ENCODE measurements around the gene IQCH.
A peak's percentile ranks its signal among the peaks of the same experiment; 100 is the strongest.

DNA sequence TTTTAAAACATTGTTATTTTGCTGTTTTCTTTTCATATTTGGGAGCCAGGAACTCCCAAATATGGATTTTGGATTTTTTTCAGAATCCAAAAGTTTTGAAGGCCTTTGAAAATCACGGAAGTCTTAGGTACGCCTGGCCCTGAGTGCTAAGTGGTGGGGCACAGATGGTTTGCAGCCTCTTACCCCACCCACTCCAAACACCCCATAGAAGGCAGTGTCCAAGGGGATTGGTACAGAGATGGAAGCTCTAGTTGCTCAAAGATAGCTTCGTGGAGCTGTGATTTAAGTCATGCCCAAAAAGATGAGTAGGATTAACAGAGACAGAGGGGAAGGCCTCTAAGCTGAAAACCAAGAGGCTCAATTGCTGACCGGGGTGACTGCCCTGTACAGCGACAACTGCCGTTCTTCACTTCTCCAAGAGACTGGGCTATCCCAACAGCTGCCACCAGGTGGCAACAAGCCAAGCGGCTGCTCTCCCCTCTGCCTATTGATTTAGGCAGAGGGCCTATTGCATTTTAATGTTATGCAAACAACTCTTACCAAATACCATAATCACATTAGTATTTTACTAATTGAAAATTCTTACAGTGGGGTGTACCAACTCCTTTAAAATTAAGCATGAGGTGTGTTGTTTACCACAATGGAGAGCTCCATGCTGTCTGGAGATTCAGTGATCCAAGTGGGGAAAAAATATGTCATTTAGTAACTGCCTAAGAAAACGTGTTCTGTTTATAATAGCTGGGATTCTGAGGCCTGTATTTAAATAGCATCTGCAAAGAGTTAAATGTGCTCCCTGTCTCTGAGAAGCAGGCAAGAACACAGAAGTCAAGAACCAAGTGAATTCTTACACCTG, 202.3 kb downstream of the IQCH start:
- TF ChIP-seq, protein P1, sequence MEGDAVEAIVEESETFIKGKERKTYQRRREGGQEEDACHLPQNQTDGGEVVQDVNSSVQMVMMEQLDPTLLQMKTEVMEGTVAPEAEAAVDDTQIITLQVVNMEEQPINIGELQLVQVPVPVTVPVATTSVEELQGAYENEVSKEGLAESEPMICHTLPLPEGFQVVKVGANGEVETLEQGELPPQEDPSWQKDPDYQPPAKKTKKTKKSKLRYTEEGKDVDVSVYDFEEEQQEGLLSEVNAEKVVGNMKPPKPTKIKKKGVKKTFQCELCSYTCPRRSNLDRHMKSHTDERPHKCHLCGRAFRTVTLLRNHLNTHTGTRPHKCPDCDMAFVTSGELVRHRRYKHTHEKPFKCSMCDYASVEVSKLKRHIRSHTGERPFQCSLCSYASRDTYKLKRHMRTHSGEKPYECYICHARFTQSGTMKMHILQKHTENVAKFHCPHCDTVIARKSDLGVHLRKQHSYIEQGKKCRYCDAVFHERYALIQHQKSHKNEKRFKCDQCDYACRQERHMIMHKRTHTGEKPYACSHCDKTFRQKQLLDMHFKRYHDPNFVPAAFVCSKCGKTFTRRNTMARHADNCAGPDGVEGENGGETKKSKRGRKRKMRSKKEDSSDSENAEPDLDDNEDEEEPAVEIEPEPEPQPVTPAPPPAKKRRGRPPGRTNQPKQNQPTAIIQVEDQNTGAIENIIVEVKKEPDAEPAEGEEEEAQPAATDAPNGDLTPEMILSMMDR (conservative IDR thresholded peaks at IDR 0.05), result peak; percentile 91
- TF ChIP-seq ZFX (IDR thresholded peaks at IDR 0.05), result no peak
